Upper lobe of left lung (tissue), 6 donors: Measurements from ENCODE around the gene KCNMB1. TPM values are rescaled to one million over a fixed set of nuclear protein-coding genes. Genes with fewer than 3 reads are reported as not detected.

Experiments used
- ATAC-seq, 2 donors: fragments of 200-7000 bp; cut with Tn5 transposase; one replicate each; pipeline ENCODE4 v1.9.1; 2022; ENCODE audit warnings: mild to moderate bottlenecking in 2 of 2, moderate library complexity in 2 of 2; ENCODE audit not compliant: low FRiP score in 2 of 2
- DNase-seq, 2 donors: peaks; one replicate each; pipeline ENCODE4 v3.0.0-alpha.2; 2019 to 2020
- H3K27ac ChIP-seq, 4 donors: fragments of 200-600 bp; sonication (generic); one replicate each; pipeline ENCODE4 v1.5.1; 2016 to 2019
- H3K27me3 ChIP-seq, 4 donors: fragments of 200-600 bp; sonication (generic); one replicate each; pipeline ENCODE4 v1.5.1; 2017 to 2019
- H3K36me3 ChIP-seq, 4 donors: fragments of 200-600 bp; sonication (generic); one replicate each; pipeline ENCODE4 v1.5.1; 2016 to 2019
- H3K4me1 ChIP-seq, 4 donors: fragments of 200-600 bp; sonication (generic); one replicate each; pipeline ENCODE4 v1.5.1; 2018 to 2019
- H3K4me3 ChIP-seq, 4 donors: fragments of 200-600 bp; sonication (generic); one replicate each; pipeline ENCODE4 v1.5.1; 2017 to 2019; ENCODE audit warnings: mild to moderate bottlenecking in 2 of 4, moderate library complexity in 1 of 4
- H3K9me3 ChIP-seq, 4 donors: fragments of 200-600 bp; sonication (generic); one replicate each; pipeline ENCODE4 v1.5.1; 2018 to 2019
- CTCF ChIP-seq, 6 experiments: fragments of 450-650 bp in 4 of 6; fragments of 200-600 bp in 2 of 6; sonication (generic) in 2 of 6; IDR thresholded peaks; one replicate each; pipeline ENCODE4 v1.5.1; 2016 to 2019; ENCODE audit warnings: antibody characterized with exemption in 6 of 6
- EP300 ChIP-seq, 4 donors: sonication (generic); formaldehyde crosslinking; IDR thresholded peaks; one replicate each; pipeline ENCODE4 v1.5.1; 2017; ENCODE audit warnings: antibody characterized with exemption in 4 of 4, control low read depth in 2 of 4
- POLR2A ChIP-seq, 4 donors: fragments of 450-650 bp; IDR thresholded peaks; one replicate each; pipeline ENCODE4 v1.5.1; 2016 to 2017; ENCODE audit warnings: antibody characterized with exemption in 4 of 4, mild to moderate bottlenecking in 2 of 4
- POLR2AphosphoS5 ChIP-seq, 2 donors: sonication (generic); formaldehyde crosslinking; IDR thresholded peaks; one replicate each; pipeline ENCODE4 v1.5.1; 2017; ENCODE audit warnings: antibody characterized with exemption in 2 of 2
- WGBS, 2 donors: methylation state at CpG; one replicate each; pipeline ENCODE4 v1.1.5; 2017 to 2018; 5-methylcytosine and 5-hydroxymethylcytosine counted together
- total RNA-seq, 6 donors: library from RNA; depleted of rRNA in 4 of 6; stranded (reverse); fragments of >200 nt in 4 of 6; gene quantifications; one replicate each; pipeline versions ENCODE4 v1.1.0 to v1.2.1, GENCODE V29; 2016 to 2021
- donor health status: DM: no; HTN: no; CAD: no; lungs with moderate emphysema.
- donor health status: DM: no; HTN: yes; CAD: no; lungs with severe emphysema.

The KCNMB1 gene
- total RNA-seq, 6 donors from 2014 or later = 1.1 to 5.3 (median 2.0) TPM

GRCh38 chr5:170418736-170419135 is 29.6 kb upstream of the KCNMB1 start:
- Histone ChIP-seq H3K9me3 (no peaks in the 10 kb centered on the region), H3K4me1 (peaks cover 0 to 5% (median 5%) of the 10 kb centered on the region in 4 donors), H3K36me3 (no peaks in the 10 kb centered on the region), H3K27me3 (no peaks in the 10 kb centered on the region), H3K27ac (no peak overlapping the region), H3K4me3 (no peak overlapping the region)
- ATAC-seq = no peak
- 72 to 77% methylated on average over 8 of the region's 8 CpGs for WGBS, 2 donors
- TF ChIP-seq POLR2AphosphoS5 (IDR thresholded peaks at IDR 0.05) (no peak), EP300 (IDR thresholded peaks at IDR 0.05) (no peak)
- no peak for DNase-seq

- Histone ChIP-seq H3K36me3 (no peaks in the 10 kb centered on the region), H3K9me3 (no peaks in the 10 kb centered on the region), H3K4me3 (no peak overlapping the region), H3K27ac (no peak overlapping the region), H3K4me1 (peaks cover 0 to 5% (median 5%) of the 10 kb centered on the region in 4 donors), H3K27me3 (no peaks in the 10 kb centered on the region)
- DNase-seq = no peak
- 45 to 53% methylated on average over 4 of the region's 4 CpGs for WGBS, 2 donors
- ATAC-seq = no peak
- no peak for TF ChIP-seq EP300 (IDR thresholded peaks at IDR 0.05)
- no peak for TF ChIP-seq POLR2AphosphoS5 (IDR thresholded peaks at IDR 0.05)
- no peak for TF ChIP-seq POLR2A (IDR thresholded peaks at IDR 0.05)
- no peak for TF ChIP-seq CTCF (IDR thresholded peaks at IDR 0.05)
These were observed 27.4 kb upstream of the KCNMB1 start for GRCh38 chr5:170416526-170416925.

- no peak overlapping the region for H3K4me3 ChIP-seq
- WGBS, 2 donors = 87 to 91% methylated on average over 6 of the region's 6 CpGs
These were observed 25.6 kb upstream of the KCNMB1 start for GRCh38 chr5:170414786-170415185.

GRCh38 chr5:170413897-170414296 is 24.7 kb upstream of the KCNMB1 start:
- no peaks in the 10 kb centered on the region for H3K36me3 ChIP-seq
- TF ChIP-seq POLR2A (IDR thresholded peaks at IDR 0.05) (no peak), POLR2AphosphoS5 (IDR thresholded peaks at IDR 0.05) (no peak)
- 86 to 91% methylated on average over 3 of the region's 3 CpGs for WGBS, 2 donors
- no peak for ATAC-seq
- no peak overlapping the region for H3K27ac ChIP-seq
- DNase-seq = no peak
- no peaks in the 10 kb centered on the region for H3K27me3 ChIP-seq
- no peak overlapping the region for H3K4me3 ChIP-seq
- no peaks in the 10 kb centered on the region for H3K4me1 ChIP-seq
- H3K9me3 ChIP-seq = no peaks in the 10 kb centered on the region

More at GRCh38 chr5:170414786-170415185, 25.6 kb upstream of the KCNMB1 start:
- H3K27ac ChIP-seq = no peak overlapping the region
- no peak for ATAC-seq
- H3K4me1 ChIP-seq = no peaks in the 10 kb centered on the region
- no peaks in the 10 kb centered on the region for H3K27me3 ChIP-seq
- TF ChIP-seq POLR2AphosphoS5 (IDR thresholded peaks at IDR 0.05) (no peak), EP300 (IDR thresholded peaks at IDR 0.05) (no peak), POLR2A (IDR thresholded peaks at IDR 0.05) (no peak), CTCF (IDR thresholded peaks at IDR 0.05) (no peak)
- DNase-seq = no peak
- no peaks in the 10 kb centered on the region for H3K36me3 ChIP-seq
- H3K9me3 ChIP-seq = no peaks in the 10 kb centered on the region

- Histone ChIP-seq H3K27me3 (no peaks in the 10 kb centered on the region), H3K27ac (no peak overlapping the region), H3K9me3 (no peaks in the 10 kb centered on the region), H3K4me1 (no peaks in the 10 kb centered on the region), H3K36me3 (no peaks in the 10 kb centered on the region), H3K4me3 (no peak overlapping the region)
- no peak for DNase-seq
- TF ChIP-seq CTCF (IDR thresholded peaks at IDR 0.05) (no peak), POLR2A (IDR thresholded peaks at IDR 0.05) (no peak), POLR2AphosphoS5 (IDR thresholded peaks at IDR 0.05) (no peak), EP300 (IDR thresholded peaks at IDR 0.05) (no peak)
- 88 to 98% methylated on average over 3 of the region's 3 CpGs for WGBS, 2 donors
- ATAC-seq = no peak
These were observed 21.9 kb upstream of the KCNMB1 start for GRCh38 chr5:170411100-170411499.

- ATAC-seq (no peak), DNase-seq (no peak)
- Histone ChIP-seq H3K9me3 (no peaks in the 10 kb centered on the region), H3K4me1 (peaks cover 0 to under 1% (median 0%) of the 10 kb centered on the region in 4 donors), H3K27ac (no peak overlapping the region), H3K27me3 (no peaks in the 10 kb centered on the region), H3K36me3 (no peaks in the 10 kb centered on the region), H3K4me3 (no peak overlapping the region)
- WGBS, 2 donors = 82 to 100% methylated on average over 2 of the region's 2 CpGs
- TF ChIP-seq POLR2AphosphoS5 (IDR thresholded peaks at IDR 0.05) (no peak), EP300 (IDR thresholded peaks at IDR 0.05) (no peak), CTCF (IDR thresholded peaks at IDR 0.05) (no peak), POLR2A (IDR thresholded peaks at IDR 0.05) (no peak)
These were observed 21.2 kb upstream of the KCNMB1 start for GRCh38 chr5:170410401-170410800.
